Activated CD4-positive, alpha-beta T cell treated with anti-CD3 and anti-CD28 coated beads for 4 hours (primary cell): ENCODE measurements around the gene ZC3H18.

Experiments used
- DNase-seq, 2 donors: peaks; one replicate each; pipeline ENCODE4 v3.0.0-alpha.2; 2020

Gene ZC3H18

DNA sequence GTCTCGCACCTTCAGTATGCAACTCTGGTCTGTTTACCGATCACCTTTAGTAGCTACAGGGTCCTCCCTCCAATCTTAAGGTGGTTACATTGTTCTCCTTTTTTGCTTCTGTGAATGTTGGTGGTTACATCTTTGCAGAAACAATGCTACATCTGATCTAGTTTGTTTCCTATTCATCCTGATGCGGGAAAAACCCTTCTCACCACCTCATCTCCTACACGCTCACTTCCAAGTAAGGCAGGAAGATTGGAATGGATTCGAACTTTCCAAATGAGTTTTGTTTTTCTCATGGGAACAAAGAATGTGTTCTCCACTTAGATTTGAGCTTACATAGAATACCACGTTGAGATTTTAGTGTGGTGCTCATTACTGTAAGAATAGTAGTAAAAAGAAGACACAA is 14.5 kb downstream of the ZC3H18 start:
- no peak for DNase-seq

DNA sequence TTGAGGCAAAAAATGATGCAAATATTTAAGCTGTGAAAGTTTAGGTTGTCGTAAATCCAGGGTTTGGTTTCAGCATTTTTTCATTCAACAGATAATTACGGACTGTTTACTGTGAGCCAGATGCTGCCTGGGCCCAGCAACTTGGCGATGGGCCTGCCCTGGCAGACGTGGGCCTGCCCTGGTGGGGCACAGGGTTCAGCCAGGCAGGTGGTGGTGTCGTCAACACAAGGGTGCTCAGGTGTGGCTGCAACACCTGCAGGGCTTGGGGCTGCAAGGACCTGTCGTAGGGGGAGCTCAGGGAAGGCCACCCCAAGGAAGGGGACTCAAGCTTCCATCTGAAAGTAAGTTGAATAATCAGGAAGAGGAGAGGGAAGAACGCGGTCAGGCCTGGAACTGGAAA is 15.1 kb downstream of the ZC3H18 start:
- no peak for DNase-seq

DNA sequence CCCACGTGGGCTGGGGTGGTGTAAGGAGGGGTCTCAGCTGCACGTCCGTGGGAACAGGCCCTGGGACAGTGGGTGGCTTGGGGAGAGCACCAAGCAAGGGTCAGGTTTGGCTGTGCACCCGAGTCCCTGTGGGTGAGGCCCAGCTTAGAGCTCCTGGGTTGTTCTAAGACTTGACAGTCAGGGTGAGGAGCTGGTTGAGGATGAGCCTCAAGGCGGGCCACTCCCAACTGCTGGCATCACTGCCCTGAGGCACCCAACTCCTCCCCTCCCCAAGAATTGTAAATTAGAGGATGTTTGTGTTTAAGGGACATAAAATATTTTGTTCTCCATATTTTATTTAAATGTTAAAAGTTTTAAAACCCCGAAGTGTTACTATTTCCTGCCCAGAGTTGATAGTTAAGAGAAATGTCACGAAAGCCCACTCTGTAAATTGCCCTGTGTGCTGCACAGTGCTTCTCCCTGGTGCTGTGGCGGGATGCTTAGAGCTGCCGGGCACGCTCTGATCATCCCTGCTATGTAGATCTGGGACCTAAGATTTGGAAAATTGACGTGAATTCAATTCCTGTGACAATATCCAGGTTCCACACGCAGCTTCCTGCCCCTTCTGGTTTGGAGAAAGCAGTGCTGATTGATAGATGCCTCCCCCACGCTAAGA is 15.9 kb downstream of the ZC3H18 start:
- DNase-seq = no peak

DNA sequence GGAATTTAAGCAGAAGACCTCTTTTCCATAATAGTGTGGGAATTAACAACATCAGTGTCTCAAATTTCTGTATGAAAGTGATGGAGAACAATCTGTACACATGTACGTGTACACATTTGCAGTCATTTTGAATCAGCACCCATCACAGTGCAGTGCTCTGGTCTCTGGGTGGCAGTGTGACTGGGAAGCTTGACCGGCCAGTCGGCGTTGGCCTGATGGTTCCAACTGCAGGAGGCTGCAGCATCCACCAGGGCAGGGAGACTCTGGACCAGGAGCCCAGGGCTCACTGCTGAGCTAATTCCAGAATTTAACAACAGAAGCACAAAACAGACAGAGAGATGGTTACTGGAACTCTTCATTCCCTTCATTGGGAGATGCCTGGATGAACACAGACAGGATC is 17.9 kb downstream of the ZC3H18 start:
- DNase-seq = no peak

DNA sequence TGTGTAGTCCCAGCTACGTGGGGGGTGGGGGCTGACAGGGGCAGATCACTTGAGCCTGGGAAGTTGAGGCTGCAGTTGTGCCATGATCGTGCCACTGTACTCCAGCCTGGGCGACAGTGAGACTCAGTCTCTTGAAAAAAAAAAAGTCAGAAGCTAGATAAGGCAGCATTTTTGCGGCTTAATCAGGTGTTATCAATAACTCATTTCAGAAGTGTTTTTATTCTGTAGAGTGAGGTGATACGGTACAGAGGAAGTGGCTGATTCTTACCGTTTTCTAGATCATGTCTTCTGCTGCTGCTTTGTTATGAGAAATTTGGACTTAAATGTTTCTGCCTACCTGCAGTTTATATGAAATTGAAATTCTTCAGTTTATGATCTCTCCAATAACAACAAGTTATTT is 18.6 kb downstream of the ZC3H18 start:
- no peak for DNase-seq

DNA sequence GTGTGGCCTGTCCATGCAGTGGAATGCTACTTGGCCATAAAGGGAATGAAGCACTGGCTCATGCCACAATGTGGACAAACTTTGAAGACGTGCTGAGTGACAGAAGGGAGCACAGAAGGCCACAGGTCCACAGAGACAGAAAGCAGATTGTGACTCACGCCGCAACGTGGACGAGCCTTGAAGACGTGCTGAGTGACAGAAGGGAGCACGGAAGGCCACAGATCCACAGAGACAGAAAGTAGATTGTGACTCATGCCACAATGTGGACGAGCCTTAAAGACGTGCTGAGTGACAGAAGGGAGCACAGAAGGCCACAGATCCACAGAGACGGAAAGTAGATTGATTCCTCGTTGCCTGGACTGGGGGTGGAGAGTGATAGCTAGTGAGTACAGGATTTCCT is 19.2 kb downstream of the ZC3H18 start:
- no peak for DNase-seq

DNA sequence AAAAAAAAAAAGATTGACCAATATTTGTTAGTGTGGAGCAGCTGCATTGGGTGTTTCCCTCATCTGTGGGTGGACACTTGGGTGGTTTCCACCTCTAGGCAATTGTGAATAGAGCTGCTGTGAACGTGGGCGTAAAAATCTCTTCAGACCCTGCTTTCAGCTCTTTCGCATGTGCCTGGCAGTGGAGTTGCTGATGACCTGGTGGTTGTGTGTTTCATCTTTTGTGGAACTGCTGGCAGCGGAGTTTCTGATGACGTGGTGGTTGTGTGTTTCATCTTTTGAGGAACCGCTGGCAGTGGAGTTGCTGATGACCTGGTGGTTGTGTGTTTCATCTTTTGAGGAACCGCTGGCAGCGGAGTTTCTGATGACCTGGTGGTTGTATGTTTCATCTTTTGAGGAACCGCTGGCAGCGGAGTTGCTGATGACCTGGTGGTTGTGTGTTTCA is 21.4 kb downstream of the ZC3H18 start:
- DNase-seq = peak; percentile 18 to 41

DNA sequence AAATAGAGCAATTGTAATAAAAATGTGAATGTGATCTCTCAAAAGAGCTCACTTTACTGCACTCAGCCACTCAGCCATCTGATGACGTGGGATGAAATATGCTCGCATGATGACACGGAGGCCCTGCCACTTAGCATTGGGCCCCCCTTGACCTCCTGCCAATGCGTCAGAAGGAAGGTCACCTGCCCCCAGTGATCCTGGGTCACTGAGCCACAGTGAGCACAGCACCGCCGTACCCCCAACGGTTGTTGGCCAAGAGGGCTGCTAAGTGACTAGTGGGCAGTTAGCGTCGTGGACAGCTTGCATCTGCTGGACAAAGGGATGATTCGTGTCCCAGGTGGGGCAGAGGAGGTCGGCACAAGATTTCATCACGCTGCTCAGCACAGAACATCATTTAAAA is 22.9 kb downstream of the ZC3H18 start:
- DNase-seq = no peak

DNA sequence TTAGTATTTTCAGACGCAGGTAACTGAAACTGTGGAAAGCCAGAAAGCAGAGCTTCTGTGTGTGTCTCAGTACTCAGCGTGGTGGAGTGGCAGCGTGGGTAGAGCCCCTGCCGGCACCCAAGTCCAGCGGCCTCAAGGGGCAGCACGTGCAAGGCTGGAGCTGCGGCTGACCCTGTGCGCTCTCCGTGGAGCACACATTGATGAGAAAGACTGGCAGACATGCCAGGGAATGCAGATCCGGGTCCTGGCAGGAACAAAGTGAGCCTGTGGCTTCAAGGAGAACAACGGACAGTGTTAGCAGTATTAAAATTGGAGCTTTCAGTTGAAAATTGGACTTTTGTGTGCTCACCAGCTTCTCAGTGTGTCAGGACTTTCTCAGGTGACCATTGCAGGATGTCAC is 23.3 kb downstream of the ZC3H18 start:
- DNase-seq = no peak

DNA sequence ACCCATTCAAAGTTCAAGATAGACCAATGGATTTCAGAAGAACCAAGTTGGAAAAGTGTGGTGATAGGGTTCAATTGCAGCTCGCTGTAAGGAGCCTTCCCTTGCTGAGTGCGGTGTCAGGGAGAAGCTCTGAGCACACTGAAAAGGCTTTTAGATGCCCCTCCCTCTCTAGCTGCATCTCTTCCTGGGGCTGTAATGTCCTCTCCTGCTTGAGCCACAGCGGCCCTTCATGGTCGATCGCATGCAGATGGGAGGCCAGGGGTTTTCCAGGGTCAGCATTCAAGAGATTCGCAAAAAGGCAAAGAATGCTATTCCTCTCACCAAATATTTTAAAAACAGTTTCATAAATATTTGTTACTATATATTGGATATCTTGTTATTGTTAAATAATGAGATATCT is 23.7 kb downstream of the ZC3H18 start:
- DNase-seq = no peak

DNA sequence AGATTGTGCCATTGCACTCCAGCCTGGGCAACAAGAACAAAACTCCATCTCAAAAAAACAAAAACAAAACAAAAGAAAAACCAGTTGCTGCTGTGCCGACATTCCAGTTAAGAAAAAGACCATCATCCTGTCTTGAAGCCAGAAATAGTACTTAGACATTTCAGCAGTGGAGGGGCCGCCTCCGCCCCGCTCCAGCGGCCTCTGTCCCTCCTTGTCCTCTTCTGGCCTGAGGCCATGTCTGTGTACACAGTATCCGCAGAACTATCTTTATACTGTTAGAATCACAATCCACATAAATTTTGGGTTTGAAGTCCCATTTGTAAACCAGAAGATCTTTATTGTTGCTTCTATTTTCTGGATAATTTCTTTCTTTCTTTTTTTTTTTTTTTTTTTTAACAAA is 24.9 kb downstream of the ZC3H18 start:
- DNase-seq = no peak

DNA sequence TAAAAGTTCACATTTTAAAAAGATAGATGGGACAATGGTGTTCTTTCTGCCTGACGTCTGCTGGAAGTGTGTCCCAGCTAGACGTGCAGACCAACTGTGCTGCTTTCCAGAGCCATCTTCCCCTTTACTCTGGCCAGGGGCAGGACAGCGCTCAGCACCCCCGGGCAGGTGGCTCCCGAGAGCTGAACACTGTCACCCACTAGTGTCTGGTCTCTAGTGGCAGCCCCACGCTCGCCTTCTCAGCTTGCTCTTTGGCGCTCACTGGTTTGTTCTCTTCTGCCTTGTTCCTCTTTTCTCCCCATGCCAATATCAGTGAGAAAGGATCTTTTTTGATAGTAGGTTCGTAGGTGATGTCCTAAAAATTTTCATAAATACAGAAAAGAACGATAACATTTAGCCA is 25.7 kb downstream of the ZC3H18 start:
- no peak for DNase-seq

DNA sequence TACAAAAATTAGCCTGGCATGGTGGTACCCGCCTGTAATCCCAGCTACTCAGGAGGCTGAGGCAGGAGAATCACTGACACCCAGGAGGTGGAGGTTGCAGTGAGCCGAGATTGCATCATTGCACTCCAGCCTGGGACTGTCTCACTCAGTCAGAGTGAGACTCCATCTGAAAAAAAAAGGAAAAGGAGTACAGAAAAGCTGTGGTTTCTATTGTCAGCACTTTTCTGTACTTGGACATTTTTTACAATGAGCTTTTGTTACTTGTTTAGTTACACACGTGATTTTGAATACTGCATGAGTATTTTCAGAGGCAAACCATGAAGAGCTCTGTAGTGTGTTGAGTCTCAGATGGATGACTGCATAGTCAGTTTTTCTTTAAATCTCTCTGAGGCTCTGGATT is 26.3 kb downstream of the ZC3H18 start:
- DNase-seq = no peak

DNA sequence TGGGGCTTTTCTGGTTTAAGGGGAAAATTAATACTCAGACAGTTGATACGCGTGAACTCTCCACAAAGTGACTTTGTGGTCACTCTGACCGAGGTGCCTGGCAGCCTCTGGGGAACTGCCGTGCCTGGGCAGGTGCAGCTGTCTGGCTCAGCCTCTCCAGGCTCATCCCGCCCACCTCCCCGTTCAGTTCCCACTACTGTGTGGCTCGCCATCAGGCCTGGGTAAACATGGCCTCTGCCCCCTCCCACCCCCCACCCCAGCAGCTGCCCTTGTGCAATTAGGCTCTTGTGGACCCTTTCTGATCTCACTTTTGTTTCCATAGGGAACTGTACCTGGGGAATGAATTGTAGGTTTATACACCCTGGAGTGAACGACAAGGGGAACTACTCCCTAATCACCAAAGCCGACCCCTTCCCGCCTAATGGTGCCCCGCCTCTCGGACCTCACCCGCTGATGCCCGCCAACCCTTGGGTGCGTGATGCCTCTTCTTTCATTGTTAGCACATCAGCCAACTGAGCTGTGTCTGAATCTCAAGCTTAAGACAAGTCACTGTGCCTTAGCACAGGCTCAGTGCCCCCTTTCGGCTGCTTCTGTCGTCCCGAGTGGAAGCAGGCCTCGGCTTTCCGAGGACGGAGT is 27.8 kb downstream of the ZC3H18 start:
- no peak for DNase-seq

DNA sequence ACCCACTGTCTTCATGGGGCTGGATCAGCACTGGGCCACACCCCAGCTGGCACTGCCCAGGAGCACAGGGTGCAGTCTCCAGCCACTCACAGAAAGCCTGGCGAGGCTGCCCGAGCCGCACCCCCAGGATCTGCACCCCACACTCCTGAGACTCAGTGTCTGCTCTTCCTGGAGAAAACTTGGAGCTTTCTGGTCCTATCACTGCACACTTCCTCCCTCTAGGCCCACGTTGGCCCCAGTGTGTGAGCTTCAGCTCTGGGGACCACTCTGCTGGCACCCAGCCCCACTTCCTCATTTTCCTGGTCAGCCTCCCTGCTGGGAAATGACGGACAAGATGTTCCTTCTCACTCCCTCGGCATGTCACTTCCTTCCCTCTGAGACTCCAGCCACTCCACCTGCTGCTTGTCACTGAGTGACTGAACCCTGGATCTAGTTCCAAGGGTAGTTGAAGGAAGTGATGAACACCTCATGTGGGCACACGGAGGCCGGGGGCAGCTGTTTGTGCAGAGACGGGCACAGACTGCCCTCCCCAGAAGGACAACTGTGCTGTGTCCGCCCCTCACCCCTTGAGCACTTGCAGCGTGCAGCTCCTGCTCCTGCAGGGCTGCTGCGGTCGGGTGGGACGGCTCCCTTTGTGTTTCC is 29.0 kb downstream of the ZC3H18 start:
- no peak for DNase-seq

DNA sequence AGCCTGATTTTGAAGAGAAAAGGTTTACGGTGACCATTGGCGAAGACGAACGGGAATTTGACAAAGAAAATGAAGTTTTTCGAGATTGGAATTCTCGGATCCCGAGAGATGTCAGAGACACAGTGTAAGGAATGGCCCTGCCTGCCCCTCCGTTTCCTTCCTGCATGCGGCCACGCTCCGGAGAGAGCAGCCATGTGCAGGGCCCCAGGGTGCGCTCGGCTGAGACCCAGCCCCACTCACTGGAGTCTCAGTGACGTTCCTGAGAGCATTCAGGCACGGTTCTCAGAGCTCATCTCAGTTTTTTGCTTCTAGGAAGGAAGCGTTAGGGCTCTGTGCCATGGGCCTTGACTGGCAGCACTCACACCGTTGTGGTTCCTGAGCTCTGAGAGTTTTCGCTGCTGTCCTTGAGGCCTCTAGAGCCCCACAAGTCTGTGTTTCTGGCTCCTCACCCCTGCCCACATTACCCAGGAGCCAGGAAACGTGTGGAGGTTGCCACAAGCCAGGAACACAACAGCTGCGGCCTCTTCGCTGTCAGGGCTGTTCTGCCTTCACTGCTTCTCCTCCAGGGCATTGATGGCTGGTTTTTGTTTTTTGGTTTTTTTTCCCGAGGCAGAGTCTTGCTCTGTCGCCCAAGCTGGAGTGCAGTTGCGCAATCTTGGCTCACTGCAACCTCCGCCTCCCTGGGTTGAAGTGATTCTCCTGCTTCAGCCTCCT is 29.8 kb downstream of the ZC3H18 start:
- DNase-seq = no peak

DNA sequence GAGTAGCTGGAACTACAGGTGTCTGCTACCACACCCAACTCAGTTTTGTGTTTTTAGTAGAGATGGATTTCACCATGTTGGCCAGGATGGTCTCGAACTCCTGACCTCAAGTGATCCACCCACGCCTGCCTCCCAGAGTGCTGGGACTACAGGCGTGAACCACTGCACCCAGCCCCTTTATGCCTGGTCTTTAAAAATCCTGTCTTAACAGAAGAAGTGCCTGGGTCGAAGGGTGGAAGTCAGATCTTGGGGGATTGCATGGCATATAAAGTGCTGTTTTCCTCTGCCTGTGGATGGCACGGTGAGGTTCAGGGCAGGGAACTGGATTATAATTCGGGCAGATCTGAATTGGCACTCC is 30.3 kb downstream of the ZC3H18 start:
- DNase-seq = no peak

DNA sequence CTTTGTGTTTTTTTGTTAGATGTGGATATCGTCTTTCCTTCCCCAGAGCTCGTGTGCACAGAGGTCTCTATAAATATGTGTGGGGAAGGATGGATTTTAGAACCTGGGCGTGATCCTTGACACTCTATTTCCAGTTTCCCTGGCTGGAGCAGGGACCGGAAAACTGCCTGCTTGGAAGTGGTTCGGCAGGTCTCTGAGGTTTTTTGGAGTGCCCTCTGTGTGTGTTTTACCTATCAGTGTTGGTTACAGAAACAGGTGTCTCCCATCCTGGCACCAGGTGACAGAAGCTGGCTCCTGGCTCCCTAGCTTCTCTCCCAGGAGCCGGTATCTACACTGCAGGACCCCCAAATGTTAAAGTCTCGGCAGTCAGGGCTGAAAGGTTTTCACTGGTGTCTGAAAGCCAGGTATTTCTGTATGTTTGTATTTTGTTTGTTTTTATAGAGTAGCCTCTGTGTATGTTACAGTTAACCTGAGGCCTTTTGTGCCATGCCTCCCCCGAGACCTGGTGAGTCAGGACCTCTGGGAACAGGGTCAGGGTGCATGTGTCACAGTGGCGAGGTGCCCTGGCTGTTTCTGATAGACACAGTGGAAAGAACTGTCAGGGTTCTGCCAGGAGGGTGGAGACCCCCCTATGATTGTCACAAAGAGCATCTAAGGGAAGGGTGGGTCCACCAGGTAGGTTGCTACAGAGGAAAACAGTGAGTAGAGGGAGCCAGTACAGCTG is 31.3 kb downstream of the ZC3H18 start:
- no peak for DNase-seq

DNA sequence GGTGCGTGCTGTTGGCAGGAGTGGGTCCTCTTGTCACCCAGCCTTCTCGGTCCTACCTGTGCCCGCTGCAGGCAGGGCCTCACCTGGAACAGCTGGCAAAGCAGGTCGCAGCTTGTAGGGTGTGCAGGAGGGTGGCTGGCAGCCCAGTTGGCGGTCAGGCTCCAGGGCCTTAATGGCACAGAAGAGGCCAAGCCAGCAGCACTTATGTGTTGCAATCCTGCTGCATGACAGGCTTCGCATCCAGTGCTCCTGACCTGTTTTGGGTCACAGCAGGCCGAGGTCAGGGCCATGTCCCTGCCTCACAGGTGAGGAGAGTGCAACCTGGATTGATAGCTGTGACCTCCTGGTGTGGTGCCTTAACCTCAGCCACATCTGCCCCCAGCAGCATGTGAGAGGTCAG is 31.9 kb downstream of the ZC3H18 start:
- DNase-seq = no peak

DNA sequence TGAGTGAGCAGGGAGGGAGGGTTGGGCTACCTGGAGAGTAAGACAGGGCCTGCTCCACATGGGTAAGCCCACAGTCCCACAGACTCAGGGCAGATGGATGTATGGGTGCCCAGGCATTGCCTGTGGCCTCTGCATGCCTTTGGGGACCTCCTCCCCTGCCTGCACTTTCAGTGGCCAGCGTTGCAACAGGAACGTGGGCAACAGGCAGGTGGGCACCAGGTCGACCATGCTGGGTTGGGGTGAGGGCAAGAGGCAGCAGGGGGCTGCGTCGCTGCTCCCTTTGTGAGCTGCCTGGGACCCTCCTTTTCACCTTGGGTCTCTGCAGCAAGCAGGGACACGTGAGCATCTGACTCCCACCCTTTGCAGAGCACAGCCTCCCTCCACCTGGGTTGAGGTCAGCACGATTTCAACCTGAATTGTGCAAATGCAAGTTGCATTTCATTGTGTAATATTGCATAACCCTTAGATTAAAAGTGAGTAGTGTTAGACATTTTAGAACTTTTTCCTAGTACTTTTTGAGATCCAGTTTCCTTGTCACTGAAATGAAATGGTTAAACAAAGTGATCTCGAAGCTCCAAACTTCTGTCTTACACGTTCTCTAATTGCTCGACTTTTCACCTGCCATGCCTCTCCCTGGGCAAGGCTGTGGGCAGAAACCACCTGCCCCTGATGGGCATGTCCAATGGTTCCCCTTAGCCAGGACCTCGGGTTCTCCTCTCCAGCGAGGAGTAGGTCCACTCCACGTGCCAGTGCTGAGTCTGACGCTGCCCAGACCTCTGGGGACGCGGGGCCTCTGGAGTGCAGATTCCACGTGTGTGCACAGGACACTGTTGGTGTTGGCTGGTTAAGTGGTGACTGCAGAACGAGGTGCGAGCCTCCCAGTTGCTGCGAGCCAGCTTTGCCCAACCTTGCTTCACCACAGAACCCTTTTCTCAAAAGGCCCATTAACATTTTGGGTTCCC is 35.3 kb downstream of the ZC3H18 start:
- DNase-seq = no peak

DNA sequence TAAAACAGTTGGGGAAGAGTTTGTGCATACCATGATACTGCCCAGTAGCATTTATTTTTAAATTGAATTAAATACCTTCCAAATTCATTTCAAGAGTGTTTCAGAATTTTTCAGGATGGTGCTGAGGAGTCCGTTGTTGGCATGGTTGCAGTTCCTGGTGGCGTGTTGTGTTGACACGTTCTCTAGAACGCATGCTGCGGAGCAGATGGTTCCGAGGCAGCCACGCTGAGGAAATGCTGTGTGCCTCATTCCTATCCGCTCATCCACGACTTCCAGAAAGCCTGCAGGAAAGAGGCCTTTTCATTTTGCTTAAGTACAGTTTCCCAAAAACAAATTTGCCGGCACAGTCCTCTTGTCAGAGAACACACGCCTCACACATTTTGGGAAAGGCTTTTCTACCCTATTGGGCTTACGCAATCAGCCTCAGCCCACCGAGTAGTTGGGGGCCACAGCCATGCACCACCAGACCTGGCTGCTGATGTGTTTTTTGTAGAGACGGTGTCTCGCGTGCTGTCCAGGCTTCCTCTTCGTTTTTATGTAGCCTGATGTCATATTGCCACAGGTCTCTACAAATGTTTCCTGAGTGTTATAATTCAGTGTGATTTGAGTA is 36.0 kb downstream of the ZC3H18 start:
- no peak for DNase-seq

DNA sequence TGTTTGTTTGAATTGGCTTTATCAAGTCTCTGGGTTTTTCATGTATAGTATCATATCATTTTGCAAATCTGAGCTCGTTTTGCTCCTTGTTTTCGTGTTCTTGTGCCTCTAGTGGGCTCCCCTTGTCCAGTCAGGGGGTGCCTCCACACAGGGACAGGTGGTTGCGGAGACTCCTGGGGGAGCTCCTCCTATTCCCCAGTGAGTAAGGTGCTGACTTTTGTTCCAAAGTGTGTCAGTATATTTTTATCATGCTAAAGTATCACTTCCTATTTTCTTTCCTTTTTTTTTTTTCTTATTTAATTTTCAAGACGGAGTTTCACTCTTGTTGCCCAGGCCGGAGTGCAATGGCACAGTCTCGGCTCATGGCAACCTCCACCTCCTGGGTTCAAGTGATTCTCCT is 37.9 kb downstream of the ZC3H18 start:
- DNase-seq = no peak
